Sigmoid colon (tissue), 4 donors: ENCODE results near the gene WDTC1.

Experiments
- CTCF ChIP-seq, 4 experiments: fragments of 450-650 bp in 3 of 4; fragments of 200-600 bp in 1 of 4; IDR thresholded peaks; one replicate each; pipeline ENCODE4 v1.5.1; 2016 to 2019; ENCODE audit warnings: antibody characterized with exemption in 4 of 4, mild to moderate bottlenecking in 3 of 4, moderate library complexity in 2 of 4
- POLR2A ChIP-seq, 2 donors: fragments of 450-650 bp; IDR thresholded peaks; one replicate each; pipeline ENCODE4 v1.6.1; 2016; ENCODE audit warnings: antibody characterized with exemption in 2 of 2, mild to moderate bottlenecking in 2 of 2, moderate library complexity in 2 of 2
- POLR2AphosphoS5 ChIP-seq, 4 donors: sonication (generic); formaldehyde crosslinking; IDR thresholded peaks; one replicate each; pipeline ENCODE4 v1.6.1; 2017; ENCODE audit warnings: antibody characterized with exemption in 4 of 4

GRCh38 chr1:27300341-27301051 lies 66.1 kb downstream of the WDTC1 start:
- TF ChIP-seq CTCF (IDR thresholded peaks at IDR 0.05), result peak; percentile 99
- no peak for TF ChIP-seq POLR2A (IDR thresholded peaks at IDR 0.05)
- peak in 3 of 4 donors; percentile 35 to 42 (median 37) for TF ChIP-seq POLR2AphosphoS5 (IDR thresholded peaks at IDR 0.05)
